Daoy (cell line): ENCODE measurements around the gene CNTN1. TPM values are rescaled to one million over a fixed set of nuclear protein-coding genes. Genes with fewer than 3 reads are reported as not detected.

Experiments used
- DNase-seq: peaks from one replicate; pipeline ENCODE4 v3.0.0-alpha.2; 2015; ENCODE audit warnings: low read depth
- total RNA-seq: library from RNA; depleted of rRNA; stranded (reverse); fragments of >200 nt; shearing (Covaris generic); gene quantifications from 2 replicates; pipeline ENCODE4 v1.2.3, GENCODE V29; 2014

The CNTN1 gene
- total RNA-seq, 1 experiment from 2014 or later = 0.06 TPM

- no peak for DNase-seq
These were observed 145.7 kb downstream of the CNTN1 start for GRCh38 chr12:40837891-40838429.

GRCh38 chr12:40843495-40843894 lies 151.3 kb downstream of the CNTN1 start:
- DNase-seq = no peak

- DNase-seq = no peak
These were observed 161.0 kb downstream of the CNTN1 start for GRCh38 chr12:40853221-40853620.

- no peak for DNase-seq
These were observed 162.4 kb downstream of the CNTN1 start for GRCh38 chr12:40854604-40855003.

- DNase-seq = no peak
These were observed 172.7 kb downstream of the CNTN1 start for GRCh38 chr12:40864891-40865290.

GRCh38 chr12:40870981-40871380 lies 178.7 kb downstream of the CNTN1 start:
- DNase-seq = no peak

- DNase-seq = no peak
These were observed 182.6 kb downstream of the CNTN1 start for GRCh38 chr12:40874868-40875267.

- no peak for DNase-seq
These were observed 197.1 kb downstream of the CNTN1 start for GRCh38 chr12:40889329-40889728.

- DNase-seq = no peak
These were observed 200.3 kb downstream of the CNTN1 start for GRCh38 chr12:40892528-40892927.

GRCh38 chr12:40898505-40898904 lies 206.3 kb downstream of the CNTN1 start:
- DNase-seq = no peak

GRCh38 chr12:40903040-40903439 lies 210.8 kb downstream of the CNTN1 start:
- DNase-seq = no peak

GRCh38 chr12:40907115-40907527 lies 214.9 kb downstream of the CNTN1 start:
- DNase-seq = peak; percentile 9

GRCh38 chr12:40911676-40912075 lies 219.4 kb downstream of the CNTN1 start:
- DNase-seq = no peak

GRCh38 chr12:40915172-40915571 lies 222.9 kb downstream of the CNTN1 start:
- no peak for DNase-seq

GRCh38 chr12:40917561-40917960 lies 225.3 kb downstream of the CNTN1 start:
- no peak for DNase-seq

GRCh38 chr12:40921563-40922163 lies 229.4 kb downstream of the CNTN1 start:
- DNase-seq = no peak

GRCh38 chr12:40937891-40938290 lies 245.7 kb downstream of the CNTN1 start:
- no peak for DNase-seq

- DNase-seq = no peak
These were observed 250.1 kb downstream of the CNTN1 start for GRCh38 chr12:40942326-40942725.

- no peak for DNase-seq
These were observed 253.5 kb downstream of the CNTN1 start for GRCh38 chr12:40945772-40946171.

- DNase-seq = no peak
These were observed 254.5 kb downstream of the CNTN1 start for GRCh38 chr12:40946612-40947194.

GRCh38 chr12:40947797-40948196 lies 255.6 kb downstream of the CNTN1 start:
- DNase-seq = no peak

- DNase-seq = no peak
These were observed 260.8 kb downstream of the CNTN1 start for GRCh38 chr12:40953076-40953475.

GRCh38 chr12:40957417-40957816 lies 265.2 kb downstream of the CNTN1 start:
- DNase-seq = no peak

GRCh38 chr12:40959041-40959440 lies 266.8 kb downstream of the CNTN1 start:
- no peak for DNase-seq
